Fibroblast of villous mesenchyme (primary cell): Measurements from ENCODE around the gene PRPF39. TPM values are rescaled to one million over a fixed set of nuclear protein-coding genes. Genes with fewer than 3 reads are reported as not detected.

Source experiments
- DNase-seq: peaks from one replicate; pipeline ENCODE4 v3.0.0-alpha.2; 2010; ENCODE audit warnings: low read depth
- H3K4me3 ChIP-seq: 2 replicates; pipeline ENCODE4 v1.5.1; 2011; ENCODE audit warnings: low read depth, mild to moderate bottlenecking, low read length
- CTCF ChIP-seq: IDR thresholded peaks from 2 replicates; pipeline ENCODE4 v1.5.1; 2012; ENCODE audit warnings: low read depth, mild to moderate bottlenecking, low read length; ENCODE audit not compliant: insufficient read depth
- small RNA-seq: library from RNA; depleted of rRNA; stranded (forward); fragments of <200 nt; gene quantifications from one replicate; pipeline ENCODE3, GENCODE V24; 2012
- total RNA-seq: library from RNA; depleted of rRNA; stranded (reverse); fragments of >200 nt; gene quantifications from 2 replicates; pipeline ENCODE4 v1.2.3, GENCODE V29; 2012

Gene PRPF39
- total RNA-seq, 1 donor = 37.1 TPM

- no peak overlapping the region for H3K4me3 ChIP-seq
- no peak for TF ChIP-seq CTCF
- no peak for DNase-seq
These were observed 61.3 kb downstream of the PRPF39 start for GRCh38 chr14:45145214-45145613.

- no peak for DNase-seq
- no peak overlapping the region for H3K4me3 ChIP-seq
- TF ChIP-seq CTCF = no peak
These were observed 65.7 kb downstream of the PRPF39 start for GRCh38 chr14:45149602-45150001.

- no peak for TF ChIP-seq CTCF
- no peak for DNase-seq
- no peak overlapping the region for H3K4me3 ChIP-seq
These were observed 66.5 kb downstream of the PRPF39 start for GRCh38 chr14:45150386-45150890.

GRCh38 chr14:45156067-45156466 is 72.2 kb downstream of the PRPF39 start:
- H3K4me3 ChIP-seq = no peak overlapping the region
- no peak for TF ChIP-seq CTCF
- peak; percentile 27 for DNase-seq

Small RNAs within 50 kb of the gene (small RNA-seq; reads per million reads assigned to genes)
- gene RF00151 (not detected), gene SNORD127 (13,405 reads per million, percentile 100 among the genes with 10 or more reads in this experiment)

Other genes starting within 250 kb of the PRPF39 start
- gene KLHL28, start 122.2 kb upstream of the PRPF39 start, total RNA-seq = 9.5 and 9.7 TPM in 2 replicates
- gene TOGARAM1, start 121.9 kb upstream of the PRPF39 start, total RNA-seq = 15.1 and 22.5 TPM in 2 replicates
- 22.2 and 30.7 TPM in 2 replicates for gene FKBP3, start 50.4 kb downstream of the PRPF39 start, total RNA-seq
- 7.4 and 10.8 TPM in 2 replicates for gene FANCM, start 51.8 kb downstream of the PRPF39 start, total RNA-seq
- gene MIS18BP1, start 169.1 kb downstream of the PRPF39 start, total RNA-seq = 30.3 and 40.6 TPM in 2 replicates